ENCODE measurements around the gene MAP3K1.

DNA sequence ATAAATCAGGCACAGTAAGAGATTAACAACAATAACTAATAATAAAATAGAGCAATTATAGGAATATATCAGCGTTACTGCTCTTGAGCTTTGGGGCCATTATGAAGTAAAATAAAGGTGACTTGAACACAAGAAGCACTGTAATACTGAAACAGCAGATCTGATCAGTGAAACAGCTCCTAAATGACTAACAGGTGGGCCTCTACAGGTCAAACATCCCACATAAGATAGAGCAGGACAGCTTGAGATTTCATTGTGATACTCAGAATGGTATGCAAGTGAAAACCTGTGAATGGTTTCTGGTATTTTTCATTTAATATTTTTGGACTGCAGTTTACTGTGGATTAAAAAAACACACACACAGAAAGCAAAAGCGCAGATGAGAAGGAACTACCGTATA lies 24.0 kb upstream of the MAP3K1 start:
- TF ChIP-seq CTCF (IDR thresholded peaks at IDR 0.05; ENCODE audit: low read depth, low read length, missing input control): no peak
- TF ChIP-seq, protein P1, sequence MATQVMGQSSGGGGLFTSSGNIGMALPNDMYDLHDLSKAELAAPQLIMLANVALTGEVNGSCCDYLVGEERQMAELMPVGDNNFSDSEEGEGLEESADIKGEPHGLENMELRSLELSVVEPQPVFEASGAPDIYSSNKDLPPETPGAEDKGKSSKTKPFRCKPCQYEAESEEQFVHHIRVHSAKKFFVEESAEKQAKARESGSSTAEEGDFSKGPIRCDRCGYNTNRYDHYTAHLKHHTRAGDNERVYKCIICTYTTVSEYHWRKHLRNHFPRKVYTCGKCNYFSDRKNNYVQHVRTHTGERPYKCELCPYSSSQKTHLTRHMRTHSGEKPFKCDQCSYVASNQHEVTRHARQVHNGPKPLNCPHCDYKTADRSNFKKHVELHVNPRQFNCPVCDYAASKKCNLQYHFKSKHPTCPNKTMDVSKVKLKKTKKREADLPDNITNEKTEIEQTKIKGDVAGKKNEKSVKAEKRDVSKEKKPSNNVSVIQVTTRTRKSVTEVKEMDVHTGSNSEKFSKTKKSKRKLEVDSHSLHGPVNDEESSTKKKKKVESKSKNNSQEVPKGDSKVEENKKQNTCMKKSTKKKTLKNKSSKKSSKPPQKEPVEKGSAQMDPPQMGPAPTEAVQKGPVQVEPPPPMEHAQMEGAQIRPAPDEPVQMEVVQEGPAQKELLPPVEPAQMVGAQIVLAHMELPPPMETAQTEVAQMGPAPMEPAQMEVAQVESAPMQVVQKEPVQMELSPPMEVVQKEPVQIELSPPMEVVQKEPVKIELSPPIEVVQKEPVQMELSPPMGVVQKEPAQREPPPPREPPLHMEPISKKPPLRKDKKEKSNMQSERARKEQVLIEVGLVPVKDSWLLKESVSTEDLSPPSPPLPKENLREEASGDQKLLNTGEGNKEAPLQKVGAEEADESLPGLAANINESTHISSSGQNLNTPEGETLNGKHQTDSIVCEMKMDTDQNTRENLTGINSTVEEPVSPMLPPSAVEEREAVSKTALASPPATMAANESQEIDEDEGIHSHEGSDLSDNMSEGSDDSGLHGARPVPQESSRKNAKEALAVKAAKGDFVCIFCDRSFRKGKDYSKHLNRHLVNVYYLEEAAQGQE (IDR thresholded peaks at IDR 0.05): no peak
